Osteocyte (in vitro differentiated cells): ENCODE measurements around the gene CHMP2B. TPM values are rescaled to one million over a fixed set of nuclear protein-coding genes. Genes with fewer than 3 reads are reported as not detected.

ENCODE experiments used
- DNase-seq: peaks from one replicate; pipeline ENCODE4 v3.0.0; 2021; ENCODE audit warnings: mixed read lengths; ENCODE audit not compliant: unreplicated experiment; ENCODE audit errors: extremely low spot score
- H3K27ac Mint-ChIP-seq: one replicate; pipeline ENCODE4 v1.8.0; 2021; ENCODE audit warnings: mild to moderate bottlenecking, mixed read lengths; ENCODE audit not compliant: unreplicated experiment
- H3K27me3 Mint-ChIP-seq: one replicate; pipeline ENCODE4 v1.8.0; 2021; ENCODE audit warnings: mixed read lengths; ENCODE audit not compliant: unreplicated experiment
- H3K36me3 Mint-ChIP-seq: one replicate; pipeline ENCODE4 v1.8.0; 2021; ENCODE audit warnings: mixed read lengths; ENCODE audit not compliant: unreplicated experiment
- H3K4me1 Mint-ChIP-seq: one replicate; pipeline ENCODE4 v1.8.0; 2021; ENCODE audit warnings: mixed read lengths; ENCODE audit not compliant: unreplicated experiment
- H3K4me3 Mint-ChIP-seq: one replicate; pipeline ENCODE4 v1.8.0; 2021; ENCODE audit warnings: mild to moderate bottlenecking, moderate library complexity, mixed read lengths; ENCODE audit not compliant: unreplicated experiment
- H3K9me3 Mint-ChIP-seq: one replicate; pipeline ENCODE4 v1.8.0; 2021; ENCODE audit warnings: mixed read lengths; ENCODE audit not compliant: unreplicated experiment
- total RNA-seq: library from RNA; stranded (reverse); gene quantifications from 2 replicates; pipeline ENCODE4 v1.2.1, GENCODE V29; 2021
- TF ChIP-seq, protein P1 (sequence below): fragments of 200-600 bp; sonication (generic); IDR thresholded peaks from 2 replicates; pipeline ENCODE4 v1.5.0; 2021; ENCODE audit warnings: antibody characterized with exemption, mild to moderate bottlenecking, moderate library complexity

CHMP2B gene
- total RNA-seq, 1 donor from 2014 or later = 36.9 TPM

GRCh38 chr3:87250009-87250408 lies 22.9 kb downstream of the CHMP2B start:
- TF ChIP-seq, protein P1, sequence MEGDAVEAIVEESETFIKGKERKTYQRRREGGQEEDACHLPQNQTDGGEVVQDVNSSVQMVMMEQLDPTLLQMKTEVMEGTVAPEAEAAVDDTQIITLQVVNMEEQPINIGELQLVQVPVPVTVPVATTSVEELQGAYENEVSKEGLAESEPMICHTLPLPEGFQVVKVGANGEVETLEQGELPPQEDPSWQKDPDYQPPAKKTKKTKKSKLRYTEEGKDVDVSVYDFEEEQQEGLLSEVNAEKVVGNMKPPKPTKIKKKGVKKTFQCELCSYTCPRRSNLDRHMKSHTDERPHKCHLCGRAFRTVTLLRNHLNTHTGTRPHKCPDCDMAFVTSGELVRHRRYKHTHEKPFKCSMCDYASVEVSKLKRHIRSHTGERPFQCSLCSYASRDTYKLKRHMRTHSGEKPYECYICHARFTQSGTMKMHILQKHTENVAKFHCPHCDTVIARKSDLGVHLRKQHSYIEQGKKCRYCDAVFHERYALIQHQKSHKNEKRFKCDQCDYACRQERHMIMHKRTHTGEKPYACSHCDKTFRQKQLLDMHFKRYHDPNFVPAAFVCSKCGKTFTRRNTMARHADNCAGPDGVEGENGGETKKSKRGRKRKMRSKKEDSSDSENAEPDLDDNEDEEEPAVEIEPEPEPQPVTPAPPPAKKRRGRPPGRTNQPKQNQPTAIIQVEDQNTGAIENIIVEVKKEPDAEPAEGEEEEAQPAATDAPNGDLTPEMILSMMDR = no peak
- no peak for DNase-seq
- no peaks in the 10 kb centered on the region for H3K9me3 Mint-ChIP-seq
- H3K27me3 Mint-ChIP-seq = no peaks in the 10 kb centered on the region
- H3K4me3 Mint-ChIP-seq = no peak overlapping the region
- H3K27ac Mint-ChIP-seq = no peak overlapping the region
- H3K4me1 Mint-ChIP-seq = no peaks in the 10 kb centered on the region
- peaks cover 52% of the 10 kb centered on the region for H3K36me3 Mint-ChIP-seq

GRCh38 chr3:87260270-87260669 lies 33.2 kb downstream of the CHMP2B start:
- Mint-ChIP-seq H3K27ac (no peak overlapping the region), H3K4me3 (no peak overlapping the region), H3K36me3 (peaks cover 4% of the 10 kb centered on the region), H3K4me1 (no peaks in the 10 kb centered on the region), H3K9me3 (no peaks in the 10 kb centered on the region), H3K27me3 (peaks cover 10% of the 10 kb centered on the region)
- TF ChIP-seq, protein P1 = peak; percentile 77
- DNase-seq = no peak

GRCh38 chr3:87261925-87262324 lies 34.8 kb downstream of the CHMP2B start:
- Mint-ChIP-seq H3K27me3 (peaks cover 10% of the 10 kb centered on the region), H3K4me1 (no peaks in the 10 kb centered on the region), H3K36me3 (no peaks in the 10 kb centered on the region), H3K27ac (no peak overlapping the region), H3K4me3 (no peak overlapping the region), H3K9me3 (no peaks in the 10 kb centered on the region)
- DNase-seq = no peak
- TF ChIP-seq, protein P1 = no peak

- Mint-ChIP-seq H3K27me3 (peaks cover 7% of the 10 kb centered on the region), H3K9me3 (no peaks in the 10 kb centered on the region), H3K4me1 (peaks cover 8% of the 10 kb centered on the region), H3K4me3 (no peak overlapping the region), H3K36me3 (no peaks in the 10 kb centered on the region), H3K27ac (no peak overlapping the region)
- TF ChIP-seq, protein P1 = no peak
- DNase-seq = no peak
Observed at GRCh38 chr3:87267953-87268645, 41.0 kb downstream of the CHMP2B start.

DNA sequence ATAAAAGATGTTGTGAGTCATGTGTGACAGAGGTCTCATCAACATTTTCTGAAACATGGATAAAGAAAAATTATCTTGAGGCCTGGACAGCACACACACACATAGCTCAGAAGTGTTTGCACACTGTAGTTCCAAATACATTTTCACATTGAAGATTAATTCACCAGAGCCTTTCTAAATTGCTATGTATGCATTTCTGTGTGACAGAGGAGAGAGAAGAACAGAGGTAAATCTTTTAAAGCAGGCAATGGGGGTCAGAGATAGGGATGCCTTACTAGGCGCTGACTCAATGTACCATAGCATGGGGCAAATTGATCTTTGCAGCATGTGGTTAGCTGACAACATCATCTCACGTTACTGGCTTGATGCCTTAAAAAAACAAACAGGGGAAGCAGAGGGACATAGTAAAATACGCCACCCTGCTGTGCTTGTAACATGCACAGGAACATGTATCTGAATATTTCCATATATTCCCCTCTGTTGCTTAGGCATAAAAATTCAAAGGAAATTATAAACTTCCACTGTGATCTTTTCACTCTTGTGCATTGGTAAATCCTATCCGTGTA lies 41.6 kb downstream of the CHMP2B start:
- Mint-ChIP-seq H3K4me1 (peaks cover 8% of the 10 kb centered on the region), H3K36me3 (no peaks in the 10 kb centered on the region), H3K4me3 (no peak overlapping the region), H3K9me3 (no peaks in the 10 kb centered on the region), H3K27ac (no peak overlapping the region), H3K27me3 (peaks cover 7% of the 10 kb centered on the region)
- TF ChIP-seq, protein P1 = no peak
- no peak for DNase-seq
